ENCODE measurements around the gene SEH1L.

DNA sequence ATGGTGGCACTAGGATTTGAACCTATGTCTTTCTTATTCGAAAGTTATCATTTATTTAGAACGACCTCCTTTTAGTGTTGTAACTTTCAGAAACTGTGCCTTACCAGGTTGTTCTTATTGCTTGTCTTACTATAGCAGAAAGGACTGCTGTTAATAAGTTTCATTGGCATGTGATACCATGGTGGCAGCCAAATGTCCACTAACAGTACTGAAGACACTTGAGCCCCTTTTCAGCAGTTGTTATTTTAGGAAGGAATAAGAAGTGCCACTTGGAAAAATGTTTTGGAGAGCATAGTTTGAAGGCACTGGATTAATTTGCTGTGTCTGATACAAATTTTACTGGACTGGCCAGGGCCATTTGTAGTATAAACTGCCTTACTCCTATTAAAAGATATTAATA, 81.1 kb downstream of the SEH1L start:
- no peak for TF ChIP-seq EZH2 (IDR thresholded peaks at IDR 0.05; ENCODE audit: low read length)
- TF ChIP-seq, protein P1, sequence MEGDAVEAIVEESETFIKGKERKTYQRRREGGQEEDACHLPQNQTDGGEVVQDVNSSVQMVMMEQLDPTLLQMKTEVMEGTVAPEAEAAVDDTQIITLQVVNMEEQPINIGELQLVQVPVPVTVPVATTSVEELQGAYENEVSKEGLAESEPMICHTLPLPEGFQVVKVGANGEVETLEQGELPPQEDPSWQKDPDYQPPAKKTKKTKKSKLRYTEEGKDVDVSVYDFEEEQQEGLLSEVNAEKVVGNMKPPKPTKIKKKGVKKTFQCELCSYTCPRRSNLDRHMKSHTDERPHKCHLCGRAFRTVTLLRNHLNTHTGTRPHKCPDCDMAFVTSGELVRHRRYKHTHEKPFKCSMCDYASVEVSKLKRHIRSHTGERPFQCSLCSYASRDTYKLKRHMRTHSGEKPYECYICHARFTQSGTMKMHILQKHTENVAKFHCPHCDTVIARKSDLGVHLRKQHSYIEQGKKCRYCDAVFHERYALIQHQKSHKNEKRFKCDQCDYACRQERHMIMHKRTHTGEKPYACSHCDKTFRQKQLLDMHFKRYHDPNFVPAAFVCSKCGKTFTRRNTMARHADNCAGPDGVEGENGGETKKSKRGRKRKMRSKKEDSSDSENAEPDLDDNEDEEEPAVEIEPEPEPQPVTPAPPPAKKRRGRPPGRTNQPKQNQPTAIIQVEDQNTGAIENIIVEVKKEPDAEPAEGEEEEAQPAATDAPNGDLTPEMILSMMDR (optimal IDR thresholded peaks at IDR 0.05 in 1 of 3, IDR thresholded peaks at IDR 0.05 in 1 of 3, conservative IDR thresholded peaks at IDR 0.05 in 1 of 3; ENCODE audit: extremely low read depth in 1 of 3, insufficient read depth in 2 of 3, low read length in 3 of 3) = no peak

All from keratinocyte (primary cell).